Liver (tissue), 3 donors: ENCODE data around the gene RBMS3.

ENCODE experiments used
- ATF3 ChIP-seq: IDR thresholded peaks from 2 replicates; pipeline ENCODE4 v1.6.1; 2016; ENCODE audit warnings: antibody characterized with exemption
- CTCF ChIP-seq: fragments of 150-350 bp; IDR thresholded peaks from 2 replicates; pipeline ENCODE4 v1.5.1; 2017; ENCODE audit warnings: improper control_type of control experiment, low read depth, low read length; ENCODE audit not compliant: missing input control
- EGR1 ChIP-seq, 2 donors: IDR thresholded peaks; 2 replicates each; pipeline ENCODE4 v1.6.1; 2016 to 2018; ENCODE audit warnings: antibody characterized with exemption in 2 of 2, low read depth in 2 of 2
- GABPA ChIP-seq, 2 donors: IDR thresholded peaks in 1 of 2; conservative IDR thresholded peaks in 1 of 2; 2 replicates each; pipeline ENCODE4 v1.6.1; 2016; ENCODE audit warnings: antibody characterized with exemption in 2 of 2, mild to moderate bottlenecking in 1 of 2, moderate library complexity in 1 of 2
- JUND ChIP-seq, 2 donors: IDR thresholded peaks; 2 replicates each; pipeline ENCODE4 v1.6.1; 2016; ENCODE audit warnings: antibody characterized with exemption in 2 of 2
- SP1 ChIP-seq: IDR thresholded peaks from 2 replicates; pipeline ENCODE4 v1.6.1; 2018; ENCODE audit warnings: antibody characterized with exemption, mild to moderate bottlenecking
- TAF1 ChIP-seq: conservative IDR thresholded peaks from 2 replicates; pipeline ENCODE4 v1.6.1; 2016; ENCODE audit warnings: antibody characterized with exemption, mild to moderate bottlenecking
- YY1 ChIP-seq: IDR thresholded peaks from 2 replicates; pipeline ENCODE4 v1.6.1; 2016; ENCODE audit warnings: antibody characterized with exemption, mild to moderate bottlenecking
- ZBTB33 ChIP-seq: IDR thresholded peaks from 2 replicates; pipeline ENCODE4 v1.6.1; 2016; ENCODE audit warnings: antibody characterized with exemption
- TF ChIP-seq, protein P1 (sequence below): IDR thresholded peaks from 2 replicates; pipeline ENCODE4 v1.6.1; 2016; ENCODE audit warnings: antibody characterized with exemption, mild to moderate bottlenecking
- TF ChIP-seq, protein P2 (sequence below): IDR thresholded peaks from 2 replicates; pipeline ENCODE4 v1.6.1; 2016; ENCODE audit warnings: antibody characterized with exemption
- donor health status: healthy.
- donor health status: healthy.

DNA sequence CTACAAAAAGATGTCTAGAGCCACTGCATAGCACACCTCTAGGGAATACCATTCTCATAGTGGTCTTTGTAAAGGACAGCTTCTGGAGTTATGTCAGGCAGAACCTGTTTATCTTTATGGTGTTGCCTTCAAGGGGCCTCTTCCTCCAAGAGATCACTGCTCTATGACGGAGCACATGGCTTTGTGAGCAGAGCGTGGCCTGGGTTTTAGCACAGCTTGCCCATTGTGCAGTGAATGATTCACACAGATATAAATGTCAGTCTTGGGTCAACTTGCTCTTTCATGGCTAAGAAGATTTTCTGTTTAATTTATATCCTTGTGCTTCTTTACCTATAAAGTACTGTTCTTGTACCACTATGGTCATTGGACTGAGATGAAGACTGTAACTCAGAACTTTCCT lies 41.5 kb upstream of the RBMS3 start:
- TF ChIP-seq CTCF = no peak
- no peak for TF ChIP-seq GABPA (IDR thresholded peaks at IDR 0.05 in 1 of 2, conservative IDR thresholded peaks at IDR 0.05 in 1 of 2)
- no peak for TF ChIP-seq ATF3
- no peak for TF ChIP-seq ZBTB33
- TF ChIP-seq, protein P1, sequence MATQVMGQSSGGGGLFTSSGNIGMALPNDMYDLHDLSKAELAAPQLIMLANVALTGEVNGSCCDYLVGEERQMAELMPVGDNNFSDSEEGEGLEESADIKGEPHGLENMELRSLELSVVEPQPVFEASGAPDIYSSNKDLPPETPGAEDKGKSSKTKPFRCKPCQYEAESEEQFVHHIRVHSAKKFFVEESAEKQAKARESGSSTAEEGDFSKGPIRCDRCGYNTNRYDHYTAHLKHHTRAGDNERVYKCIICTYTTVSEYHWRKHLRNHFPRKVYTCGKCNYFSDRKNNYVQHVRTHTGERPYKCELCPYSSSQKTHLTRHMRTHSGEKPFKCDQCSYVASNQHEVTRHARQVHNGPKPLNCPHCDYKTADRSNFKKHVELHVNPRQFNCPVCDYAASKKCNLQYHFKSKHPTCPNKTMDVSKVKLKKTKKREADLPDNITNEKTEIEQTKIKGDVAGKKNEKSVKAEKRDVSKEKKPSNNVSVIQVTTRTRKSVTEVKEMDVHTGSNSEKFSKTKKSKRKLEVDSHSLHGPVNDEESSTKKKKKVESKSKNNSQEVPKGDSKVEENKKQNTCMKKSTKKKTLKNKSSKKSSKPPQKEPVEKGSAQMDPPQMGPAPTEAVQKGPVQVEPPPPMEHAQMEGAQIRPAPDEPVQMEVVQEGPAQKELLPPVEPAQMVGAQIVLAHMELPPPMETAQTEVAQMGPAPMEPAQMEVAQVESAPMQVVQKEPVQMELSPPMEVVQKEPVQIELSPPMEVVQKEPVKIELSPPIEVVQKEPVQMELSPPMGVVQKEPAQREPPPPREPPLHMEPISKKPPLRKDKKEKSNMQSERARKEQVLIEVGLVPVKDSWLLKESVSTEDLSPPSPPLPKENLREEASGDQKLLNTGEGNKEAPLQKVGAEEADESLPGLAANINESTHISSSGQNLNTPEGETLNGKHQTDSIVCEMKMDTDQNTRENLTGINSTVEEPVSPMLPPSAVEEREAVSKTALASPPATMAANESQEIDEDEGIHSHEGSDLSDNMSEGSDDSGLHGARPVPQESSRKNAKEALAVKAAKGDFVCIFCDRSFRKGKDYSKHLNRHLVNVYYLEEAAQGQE = no peak
- TF ChIP-seq, protein P2, sequence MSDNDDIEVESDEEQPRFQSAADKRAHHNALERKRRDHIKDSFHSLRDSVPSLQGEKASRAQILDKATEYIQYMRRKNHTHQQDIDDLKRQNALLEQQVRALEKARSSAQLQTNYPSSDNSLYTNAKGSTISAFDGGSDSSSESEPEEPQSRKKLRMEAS = no peak
- no peak for TF ChIP-seq TAF1
- no peak for TF ChIP-seq EGR1 (IDR thresholded peaks at IDR 0.05; ENCODE audit: low read depth in 2 of 2)
- TF ChIP-seq SP1 = no peak
- TF ChIP-seq YY1 = no peak
- TF ChIP-seq JUND (IDR thresholded peaks at IDR 0.05) = no peak
